ENCODE data around the gene IP6K2.

IP6K2 gene

DNA sequence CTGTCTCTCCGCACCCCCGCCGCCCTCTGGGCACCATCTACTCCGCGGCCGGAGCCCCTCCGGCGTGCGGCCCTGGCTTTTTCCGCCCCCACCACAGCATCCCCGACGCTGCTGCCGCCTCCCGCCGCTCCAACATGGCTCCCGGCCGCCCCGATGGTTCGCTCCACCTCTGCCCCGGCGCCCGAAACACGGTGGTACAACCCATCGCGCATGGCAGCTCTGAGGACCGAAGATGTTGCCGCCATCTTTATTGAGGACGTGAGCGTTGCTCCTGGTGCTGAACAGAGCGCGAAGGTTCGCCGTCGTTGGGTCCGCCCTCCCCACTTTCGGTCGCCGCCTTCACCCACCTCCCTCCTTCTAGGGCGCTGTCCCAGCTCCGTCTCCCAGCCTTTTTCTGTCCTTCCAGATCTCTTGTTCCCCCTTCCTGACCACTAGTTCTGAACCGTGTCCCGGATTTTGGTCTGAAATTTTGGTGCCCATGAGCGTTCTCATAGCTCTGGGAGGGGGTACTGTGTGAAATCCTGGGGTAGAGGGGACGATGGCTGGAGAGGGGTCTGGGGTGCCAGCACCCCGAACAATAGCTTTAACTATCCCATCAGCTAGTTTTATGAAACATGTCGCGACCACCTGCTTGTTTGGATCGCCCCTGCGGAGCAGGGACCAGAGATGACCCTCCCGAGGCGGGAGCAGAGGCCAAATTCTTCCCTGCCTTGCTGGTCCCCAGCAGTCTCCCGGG lies 54.1 kb downstream of the IP6K2 start, which contains the start of gene CELSR3:
TSS of gene CELSR3 (minus strand) at position 134 of the 736 bp plus-strand sequence. CDS start 252 bp downstream, outside the sequence.
- peak; percentile 86 for DNase-seq

GRCh38 chr3:48662145-48662752 lies 54.8 kb downstream of the IP6K2 start:
- DNase-seq = no peak

DNA sequence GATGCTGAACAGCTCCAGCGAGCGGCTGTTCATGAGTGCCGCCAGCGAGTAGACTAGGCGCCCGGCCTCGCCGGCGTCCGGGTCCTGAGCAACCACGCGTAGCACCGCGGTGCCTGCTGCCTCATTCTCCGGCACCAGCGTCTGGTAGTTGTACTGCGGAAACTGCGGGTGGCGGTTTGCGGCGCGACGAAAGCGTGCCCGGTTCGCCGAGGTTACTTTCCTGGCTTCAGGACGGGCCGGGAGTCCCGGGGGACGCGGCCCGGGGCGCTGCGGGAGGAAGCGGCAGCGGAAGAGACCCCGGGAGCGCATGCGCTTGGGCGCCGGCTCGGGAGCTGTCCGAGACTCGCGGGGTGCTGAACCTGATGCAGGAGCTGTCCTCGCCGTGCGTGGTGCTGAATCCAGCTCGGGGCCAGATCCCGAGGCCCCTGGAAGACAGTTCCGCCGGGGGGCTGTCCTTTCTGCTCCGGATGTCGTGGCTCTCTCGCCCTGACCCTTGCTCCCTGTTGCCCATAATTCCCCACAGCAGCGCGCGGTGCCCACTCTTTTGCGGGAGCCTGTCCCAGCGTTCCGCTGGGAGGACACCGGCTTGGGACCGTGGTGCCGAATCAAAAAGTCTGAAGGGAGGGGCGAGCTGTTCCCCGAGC lies 55.4 kb downstream of the IP6K2 start:
- DNase-seq = peak; percentile 52

DNA sequence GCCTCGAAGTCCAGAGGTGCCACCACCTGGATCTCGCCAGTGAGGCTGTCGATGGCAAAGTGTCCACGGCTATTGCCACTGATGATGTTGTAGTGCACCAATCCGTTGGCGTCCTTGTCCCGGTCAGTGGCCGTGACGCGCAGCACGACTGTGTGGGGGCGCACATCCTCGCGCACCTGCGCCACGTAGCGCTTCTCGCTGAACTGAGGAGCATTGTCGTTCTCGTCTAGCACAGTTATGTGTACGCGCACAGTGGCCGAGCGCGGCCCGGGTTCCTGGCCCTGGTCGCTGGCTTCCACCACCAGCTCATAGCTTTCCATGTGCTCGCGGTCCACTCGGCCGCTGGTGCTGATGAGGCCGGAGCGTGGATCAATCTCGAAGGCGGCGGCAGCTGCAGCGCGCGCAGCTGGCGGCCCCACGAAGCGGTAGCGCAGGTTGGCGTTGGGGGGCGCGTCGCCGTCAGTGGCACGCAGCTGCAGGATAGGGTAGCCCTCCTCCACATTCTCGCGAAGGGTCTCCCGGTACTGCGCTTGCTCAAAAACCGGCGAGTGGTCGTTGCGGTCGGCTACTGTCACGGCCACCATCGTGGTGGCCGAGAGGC lies 56.1 kb downstream of the IP6K2 start:
- no peak for DNase-seq

DNA sequence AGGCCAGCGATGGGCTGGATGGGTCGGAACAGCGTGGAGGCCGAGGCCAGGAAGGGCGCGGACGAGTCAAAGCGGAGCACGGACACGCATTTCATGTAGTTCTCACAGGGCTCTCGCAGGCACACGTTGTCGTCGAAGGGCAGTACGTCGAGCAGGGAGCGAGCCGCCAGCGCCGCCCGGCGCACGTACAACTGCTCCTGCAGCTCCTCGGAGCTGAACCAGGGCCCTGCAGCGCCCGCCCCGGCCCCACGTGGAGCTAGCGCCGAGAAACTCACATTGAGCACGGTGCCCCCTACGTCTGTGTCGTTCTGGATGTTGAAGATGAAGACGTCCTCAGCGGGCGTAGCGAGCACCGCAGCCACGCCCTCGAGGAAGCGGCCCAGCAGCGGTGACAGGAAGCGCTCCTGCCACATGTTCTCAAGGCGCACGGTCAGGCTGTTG lies 60.2 kb downstream of the IP6K2 start:
- DNase-seq = no peak

GRCh38 chr3:48656061-48656840 lies 60.8 kb downstream of the IP6K2 start:
- DNase-seq = peak; percentile 55

DNA sequence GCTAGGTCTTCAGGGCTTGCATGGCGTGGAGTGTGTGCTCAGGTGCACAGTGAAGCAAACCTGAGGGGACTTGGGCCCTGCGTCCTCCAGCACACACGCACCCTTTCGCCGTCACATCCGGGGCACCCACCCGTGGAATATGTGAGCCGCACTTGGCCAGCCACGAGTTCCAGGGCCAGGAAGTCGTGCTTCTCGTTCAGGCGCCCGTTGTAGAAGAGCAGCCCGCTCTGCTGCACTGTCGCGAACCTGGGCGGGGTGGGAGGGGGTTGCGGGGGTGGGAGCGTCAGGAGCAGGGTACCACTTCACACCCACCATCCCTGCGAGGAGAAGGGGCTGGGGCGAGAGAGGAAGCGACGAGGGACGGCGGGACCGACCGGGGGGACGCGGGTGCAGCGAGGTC lies 61.4 kb downstream of the IP6K2 start:
- DNase-seq = no peak

- no peak for DNase-seq
Observed at GRCh38 chr3:48655063-48655462, 62.0 kb downstream of the IP6K2 start.

DNA sequence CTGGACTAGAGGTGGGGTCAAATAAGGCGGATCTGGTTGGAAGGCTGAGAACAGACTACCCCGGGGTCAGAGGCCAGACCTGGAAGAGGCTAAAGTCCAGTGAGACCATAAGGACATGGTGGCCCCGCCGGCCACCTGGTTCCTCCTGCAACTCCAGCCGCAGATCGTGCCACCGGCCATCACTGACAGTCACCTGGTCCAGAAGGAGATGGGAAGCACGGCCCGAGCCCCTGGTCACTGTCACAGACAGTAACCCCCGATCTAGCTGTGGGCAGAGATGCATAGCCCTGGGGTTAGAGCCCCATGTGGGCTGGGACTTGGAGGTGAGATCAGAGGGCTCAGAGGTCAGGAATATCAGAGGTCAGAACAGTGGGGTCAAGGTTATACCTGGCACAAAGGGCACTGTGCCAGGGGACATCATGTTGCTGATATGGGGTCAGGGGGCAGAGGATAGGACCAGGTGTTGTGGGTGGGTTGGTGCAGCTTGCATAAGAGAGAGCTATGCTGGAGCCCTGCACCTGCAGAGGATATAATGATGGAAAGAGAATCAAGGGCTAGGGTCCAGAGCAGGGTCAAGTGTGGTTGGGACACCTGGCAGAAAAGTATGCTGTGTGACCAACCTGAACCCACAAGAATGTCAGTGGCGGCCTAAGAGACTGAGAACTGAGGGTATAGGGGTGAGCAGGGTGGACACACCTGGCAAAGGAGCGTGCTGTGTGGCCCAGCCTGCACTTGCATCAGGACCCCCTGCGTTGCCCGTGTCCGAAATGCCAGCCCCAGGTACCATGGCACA lies 63.9 kb downstream of the IP6K2 start:
- no peak for DNase-seq

- no peak for DNase-seq
Observed at GRCh38 chr3:48651771-48652170, 65.2 kb downstream of the IP6K2 start.

DNA sequence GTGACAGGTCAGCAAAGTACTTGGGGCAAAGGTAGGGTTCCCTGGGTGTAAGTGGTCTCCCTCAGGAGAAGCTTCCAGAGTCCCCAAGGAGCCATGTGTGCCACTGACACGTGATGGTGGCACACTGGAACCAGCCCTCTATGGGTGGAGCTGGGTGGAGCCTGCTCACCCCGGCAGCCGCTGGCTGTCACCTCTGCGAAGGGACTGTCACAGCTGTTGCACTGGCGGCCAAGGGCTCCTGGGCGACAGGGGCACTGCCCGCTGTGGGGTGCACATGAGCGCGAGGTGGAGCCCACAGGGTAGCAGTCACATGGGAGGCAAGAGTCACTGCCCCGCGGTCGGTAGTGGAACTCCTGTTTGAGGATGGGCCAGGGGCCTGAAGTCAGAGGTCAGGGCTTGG lies 66.3 kb downstream of the IP6K2 start:
- no peak for DNase-seq

DNA sequence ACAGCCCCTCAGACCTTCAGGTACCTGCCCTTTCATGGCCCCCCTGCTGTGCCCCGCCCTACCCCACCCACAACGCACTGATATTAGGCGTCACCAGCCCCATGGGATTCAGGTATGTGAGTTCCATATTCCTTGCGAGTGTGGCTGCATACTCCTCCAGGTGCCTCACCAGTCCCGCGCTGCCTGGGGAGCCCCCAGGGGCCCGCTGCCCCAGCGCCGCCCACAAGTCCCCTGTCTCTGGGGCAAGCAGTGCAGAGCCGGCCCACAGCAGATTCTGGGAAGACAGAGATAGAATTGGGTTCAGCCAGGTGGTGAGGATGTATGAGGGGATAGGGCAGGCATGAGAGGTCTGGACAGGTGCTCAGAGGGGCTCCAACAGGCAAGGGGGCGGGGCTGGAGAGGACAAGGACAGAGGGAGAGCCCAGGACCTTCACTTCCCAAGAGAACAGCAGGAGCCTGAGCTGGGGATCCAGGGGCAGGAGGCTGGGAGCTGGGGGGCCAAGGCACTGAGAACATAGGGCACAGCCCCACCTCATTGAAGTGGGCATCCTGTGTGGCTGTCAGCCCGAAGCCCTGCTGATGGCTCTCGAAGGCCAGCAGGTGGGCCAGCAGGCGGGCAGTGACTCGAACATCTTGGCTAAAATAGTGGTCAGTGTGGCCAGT lies 68.7 kb downstream of the IP6K2 start:
- DNase-seq = no peak

DNA sequence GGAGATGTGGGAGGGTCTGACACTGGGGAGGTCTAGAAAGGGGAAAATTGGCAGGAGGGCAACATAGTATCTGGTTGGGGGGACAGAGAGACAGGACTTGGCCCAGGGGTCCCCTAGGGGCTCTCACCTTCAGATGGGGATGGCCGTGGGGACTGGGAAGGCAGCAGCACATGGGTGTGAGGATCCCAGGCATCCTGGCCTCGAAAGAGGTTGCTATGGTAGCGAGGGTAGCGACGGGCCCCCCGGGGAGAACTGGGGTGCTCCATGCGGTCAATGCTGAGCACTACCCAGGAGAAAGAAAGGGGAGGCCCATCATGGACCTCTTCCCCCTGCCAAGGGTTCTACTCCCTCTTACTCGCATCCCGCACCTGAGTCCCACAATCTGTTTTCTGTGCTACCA lies 69.3 kb downstream of the IP6K2 start:
- no peak for DNase-seq

GRCh38 chr3:48644898-48645760 lies 71.9 kb downstream of the IP6K2 start:
- no peak for DNase-seq

GRCh38 chr3:48642605-48643004 lies 74.4 kb downstream of the IP6K2 start:
- DNase-seq = no peak

GRCh38 chr3:48641396-48641795 lies 75.6 kb downstream of the IP6K2 start:
- no peak for DNase-seq

GRCh38 chr3:48639944-48640606 lies 76.9 kb downstream of the IP6K2 start:
- no peak for DNase-seq

Measured in fibroblast of skin of scalp (primary cell).